Measurements from ENCODE around the gene UBALD1.

The UBALD1 gene

DNA sequence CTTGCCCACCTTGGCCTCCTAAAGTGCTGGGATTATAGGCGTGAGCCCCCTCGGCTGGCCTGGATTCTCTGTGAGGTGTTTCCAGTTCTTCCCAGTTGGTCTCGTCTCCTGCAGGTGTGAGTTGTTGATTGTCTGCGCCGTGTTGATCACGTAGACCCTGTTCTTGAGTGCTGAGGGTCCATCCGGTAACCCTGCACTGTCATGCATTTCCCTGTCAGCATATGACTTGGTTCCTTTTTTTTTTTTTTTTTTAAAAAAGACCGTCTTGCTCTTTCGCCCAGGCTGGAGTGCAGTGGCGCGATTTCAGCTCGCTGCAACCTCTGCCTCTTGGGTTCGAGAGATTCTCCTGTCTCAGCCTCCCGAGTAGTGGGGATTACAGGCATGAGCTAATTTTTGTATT lies 27.2 kb upstream of the UBALD1 start:
- no peak for DNase-seq

DNA sequence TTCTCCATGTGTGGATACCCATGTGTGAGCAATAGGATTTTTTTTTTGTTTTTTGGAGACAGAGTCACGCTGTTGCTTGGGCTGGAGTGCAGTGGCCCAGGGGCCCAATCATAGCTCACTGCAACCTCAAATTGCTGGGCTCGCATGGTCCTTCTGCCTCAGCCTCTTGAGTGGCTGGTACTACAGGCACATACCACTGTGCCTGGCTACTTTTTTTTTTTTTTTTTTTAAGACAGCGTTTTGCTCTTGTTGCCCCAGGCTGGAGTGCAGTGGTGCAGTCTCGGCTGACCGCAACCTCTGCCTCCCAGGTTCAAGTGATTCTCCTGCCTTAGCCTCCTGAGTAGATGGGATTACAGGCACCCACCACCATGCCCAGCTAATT lies 26.6 kb upstream of the UBALD1 start:
- no peak for DNase-seq

DNA sequence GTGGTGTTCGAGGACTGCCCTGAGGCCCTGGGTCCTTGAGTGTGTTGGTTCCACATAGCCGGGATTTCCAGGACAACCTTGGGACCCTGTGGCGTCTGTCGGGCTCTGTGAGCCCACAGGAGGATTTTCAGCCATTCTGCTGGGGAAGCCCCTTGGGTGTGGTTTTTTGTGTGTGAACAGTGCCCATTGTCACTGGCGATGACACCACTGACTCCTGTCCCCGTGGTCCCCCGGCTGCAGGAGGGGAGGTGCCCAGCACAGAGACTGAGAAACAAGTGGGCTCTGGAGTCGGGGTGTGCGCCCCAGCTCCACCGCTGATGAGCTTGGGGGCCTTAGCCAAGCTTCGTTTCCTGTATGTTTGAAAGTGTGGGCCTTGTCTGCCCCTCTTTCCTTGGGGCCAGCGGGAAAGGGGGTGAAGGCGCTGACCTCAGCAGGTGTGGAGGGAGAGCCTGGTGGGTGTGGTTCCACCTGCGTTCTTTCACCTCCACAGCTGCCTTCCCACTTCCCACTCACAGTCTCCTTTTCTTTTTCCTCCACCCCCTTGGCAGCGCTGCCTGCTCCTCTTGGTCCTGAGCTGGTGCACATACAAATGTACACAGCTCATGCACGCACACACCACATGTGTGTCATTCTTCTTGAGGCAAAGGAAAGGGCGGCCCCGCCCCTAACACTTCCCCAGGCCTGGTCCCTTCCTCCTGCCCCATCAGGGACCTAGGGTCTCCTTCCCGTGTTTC lies 26.1 kb upstream of the UBALD1 start:
- DNase-seq = no peak

DNA sequence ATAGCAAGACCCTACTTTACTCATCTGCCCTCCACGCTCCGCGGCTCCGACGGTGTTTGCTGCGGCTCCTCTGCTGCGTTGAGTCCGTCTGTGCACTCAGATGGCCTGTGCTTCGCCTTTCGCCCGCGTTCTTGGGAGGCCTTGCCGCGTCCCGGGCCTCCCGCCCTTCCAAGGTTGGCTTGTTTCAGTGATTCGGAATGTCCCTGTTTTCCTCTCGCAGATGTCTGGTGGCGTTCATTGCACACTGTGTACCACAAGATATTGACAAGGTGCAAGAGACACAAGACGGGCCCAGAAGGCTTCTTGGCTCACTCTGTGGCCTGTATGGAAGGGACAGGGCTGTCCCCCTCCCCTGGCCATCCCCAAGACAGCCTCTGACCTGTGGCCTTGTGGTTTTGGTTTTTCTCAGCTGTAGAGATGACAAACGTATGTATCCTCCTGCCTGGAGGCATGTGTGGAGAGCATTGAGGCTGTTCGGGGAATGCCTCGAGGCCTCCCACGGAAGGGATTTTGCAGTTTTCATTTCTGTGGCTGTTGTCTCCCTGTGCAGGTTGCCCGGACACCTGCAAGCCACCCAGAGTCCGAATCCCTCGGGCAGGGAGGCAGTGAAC lies 25.3 kb upstream of the UBALD1 start:
- DNase-seq = no peak

DNA sequence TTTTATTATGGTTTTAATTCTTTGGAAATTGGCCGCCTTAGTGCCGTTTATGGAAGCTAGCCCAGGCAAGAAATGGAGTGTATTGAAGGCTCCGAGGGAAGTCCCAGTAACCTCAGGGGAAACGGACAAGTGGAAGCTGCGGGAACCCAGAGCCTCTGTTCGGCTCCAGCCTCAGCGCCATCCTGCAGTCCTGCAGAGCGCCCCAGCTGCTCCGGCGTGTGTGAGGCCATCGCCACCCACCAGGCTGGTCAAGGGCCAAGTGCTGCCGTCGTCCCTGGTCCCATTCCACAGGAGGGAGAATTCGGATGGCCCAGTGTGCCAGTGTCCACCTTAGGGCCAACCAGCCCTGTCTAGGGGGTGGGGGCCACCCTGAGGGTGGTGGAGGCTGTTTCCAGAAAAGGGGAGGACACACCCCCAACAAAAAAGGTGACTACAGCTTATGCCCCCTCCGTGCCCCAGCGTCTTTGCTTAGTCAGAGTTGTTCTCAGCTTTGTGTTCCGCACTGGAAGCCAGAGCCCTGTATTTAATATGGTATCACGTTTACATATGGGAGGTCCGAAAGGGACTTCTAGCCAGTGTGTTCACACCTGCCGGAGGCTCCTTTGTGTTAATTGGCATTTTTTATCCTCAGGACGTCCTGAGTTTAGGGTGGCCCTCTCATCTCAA lies 22.9 kb upstream of the UBALD1 start:
- DNase-seq = no peak

DNA sequence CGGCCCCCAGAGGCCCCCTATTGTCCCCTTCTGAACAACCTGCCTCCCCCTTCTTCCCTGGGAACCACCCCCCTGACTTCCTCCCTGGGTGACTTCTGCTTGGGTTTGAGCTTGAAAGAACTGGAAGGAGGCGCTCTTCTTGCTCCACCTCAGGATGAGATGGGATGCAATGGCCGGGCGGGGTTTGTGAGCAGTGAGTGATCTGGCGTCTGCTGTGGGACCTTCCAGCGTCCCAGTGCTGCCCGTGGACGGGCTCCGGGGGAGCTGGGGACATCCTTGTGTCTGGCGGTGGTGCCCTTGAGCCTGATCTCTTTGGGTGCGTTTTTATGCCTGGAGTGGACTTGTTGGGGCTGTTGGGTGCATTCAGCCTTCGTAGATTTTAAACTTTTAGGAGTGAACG lies 21.5 kb upstream of the UBALD1 start:
- no peak for DNase-seq

DNA sequence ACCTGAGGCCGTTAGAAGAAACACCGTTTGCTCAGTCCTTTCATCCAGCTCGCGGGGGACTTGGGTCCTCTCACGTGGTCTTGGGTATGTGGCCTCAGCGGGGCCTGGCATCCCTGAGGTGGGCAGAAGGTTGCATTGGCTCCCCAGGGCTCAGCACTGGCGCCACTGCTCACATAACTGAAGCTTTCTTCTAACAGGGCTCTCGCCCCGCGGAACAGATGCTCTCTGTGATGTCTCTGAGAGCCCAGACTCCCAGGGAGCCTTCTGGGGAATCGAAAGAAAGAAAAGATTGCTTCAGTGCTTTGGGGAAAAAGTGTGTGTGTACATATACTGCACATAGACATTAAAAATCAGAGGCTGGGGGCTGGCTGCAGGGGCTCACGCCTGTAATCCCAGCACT lies 20.1 kb upstream of the UBALD1 start:
- no peak for DNase-seq

DNA sequence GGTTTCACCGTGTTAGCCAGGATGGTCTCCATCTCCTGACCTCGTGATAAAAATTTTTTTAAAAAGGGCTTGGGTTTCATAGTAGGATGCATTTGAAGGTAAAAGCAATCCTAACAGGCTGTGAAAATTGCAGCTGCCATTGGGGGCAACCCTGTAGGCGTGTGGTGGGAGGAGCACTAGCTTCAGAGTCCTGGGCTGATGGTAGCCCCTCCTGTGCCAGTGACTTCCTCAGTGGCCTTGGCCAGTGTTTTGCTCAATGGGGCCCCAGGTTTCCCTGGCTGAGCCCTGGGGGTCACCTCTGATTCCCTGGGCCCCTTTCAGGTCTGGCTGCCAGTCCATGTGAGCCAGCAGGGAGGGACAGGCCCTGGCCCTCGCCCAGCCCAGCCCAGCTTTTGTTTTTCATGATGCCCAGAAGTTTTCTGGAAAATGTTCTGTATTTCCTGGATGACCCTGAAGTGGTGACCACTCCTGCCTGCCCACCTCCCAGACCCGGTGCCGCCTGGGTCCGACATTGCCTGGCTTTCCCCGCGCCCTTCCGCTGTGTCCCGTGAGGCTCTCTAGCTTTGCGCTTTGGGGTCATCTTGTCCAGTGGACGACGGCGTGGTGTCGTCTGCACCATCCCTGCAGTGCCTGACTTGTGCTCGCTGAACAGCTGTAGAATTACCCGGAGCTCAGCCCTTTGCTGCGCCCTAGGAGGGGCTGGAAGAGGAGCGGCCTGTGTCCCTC lies 19.4 kb upstream of the UBALD1 start:
- no peak for DNase-seq

DNA sequence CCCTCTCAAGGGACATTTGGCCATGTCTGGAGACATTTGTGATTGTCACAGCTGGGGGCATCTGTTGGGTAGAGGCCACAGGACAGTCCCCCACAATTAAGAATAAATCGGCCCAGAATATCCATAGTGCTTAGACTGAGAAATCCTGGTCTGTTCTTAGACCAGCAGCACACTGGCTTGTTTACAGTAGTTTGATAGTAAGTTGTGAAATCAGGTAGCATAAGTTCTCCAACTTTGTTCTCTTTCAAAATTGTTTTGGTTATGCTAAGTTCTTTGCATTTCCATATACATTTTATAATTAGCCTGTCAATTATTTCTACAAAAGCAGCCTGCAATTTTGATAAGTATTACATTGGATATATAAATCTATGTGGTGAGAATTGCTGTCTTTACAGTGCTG lies 16.8 kb upstream of the UBALD1 start:
- no peak for DNase-seq

DNA sequence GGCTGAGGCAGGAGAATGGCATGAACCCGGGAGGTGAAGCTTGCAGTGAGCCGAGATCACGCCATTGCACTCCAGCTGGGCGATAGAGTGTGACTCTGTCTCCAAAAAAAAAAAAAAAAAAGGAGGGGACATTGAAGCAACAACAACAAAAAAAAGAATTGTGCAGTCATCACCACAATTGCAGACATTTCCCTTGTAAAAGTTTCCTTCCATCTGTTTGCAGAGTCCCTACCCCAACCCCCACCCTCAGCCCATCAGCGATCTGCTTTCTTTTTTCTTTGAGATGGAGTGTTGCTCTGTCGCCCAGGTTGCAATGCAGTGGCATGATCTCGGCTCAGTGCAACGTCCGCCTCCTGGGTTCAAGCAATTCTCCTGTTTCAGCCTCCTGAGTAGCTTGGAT lies 13.6 kb upstream of the UBALD1 start:
- no peak for DNase-seq

DNA sequence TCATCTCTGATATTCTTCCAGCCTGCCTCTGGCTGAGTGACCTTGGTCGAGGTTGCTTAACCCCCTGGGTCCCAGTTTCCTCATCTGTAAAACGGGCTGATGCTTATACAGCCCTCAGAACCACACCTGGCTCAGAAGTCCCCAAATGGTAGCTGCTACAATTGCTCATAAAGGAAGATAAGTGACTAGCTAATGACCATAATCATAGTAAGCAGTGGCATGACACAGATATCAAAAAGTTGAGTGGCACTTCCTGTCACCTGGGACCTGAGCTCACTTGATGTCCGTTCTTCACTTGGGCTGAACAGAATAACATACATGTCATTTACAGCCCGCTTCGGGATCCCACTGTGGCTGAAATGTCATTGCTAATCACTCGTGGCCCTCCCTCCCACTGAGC lies 11.7 kb upstream of the UBALD1 start:
- DNase-seq = no peak

DNA sequence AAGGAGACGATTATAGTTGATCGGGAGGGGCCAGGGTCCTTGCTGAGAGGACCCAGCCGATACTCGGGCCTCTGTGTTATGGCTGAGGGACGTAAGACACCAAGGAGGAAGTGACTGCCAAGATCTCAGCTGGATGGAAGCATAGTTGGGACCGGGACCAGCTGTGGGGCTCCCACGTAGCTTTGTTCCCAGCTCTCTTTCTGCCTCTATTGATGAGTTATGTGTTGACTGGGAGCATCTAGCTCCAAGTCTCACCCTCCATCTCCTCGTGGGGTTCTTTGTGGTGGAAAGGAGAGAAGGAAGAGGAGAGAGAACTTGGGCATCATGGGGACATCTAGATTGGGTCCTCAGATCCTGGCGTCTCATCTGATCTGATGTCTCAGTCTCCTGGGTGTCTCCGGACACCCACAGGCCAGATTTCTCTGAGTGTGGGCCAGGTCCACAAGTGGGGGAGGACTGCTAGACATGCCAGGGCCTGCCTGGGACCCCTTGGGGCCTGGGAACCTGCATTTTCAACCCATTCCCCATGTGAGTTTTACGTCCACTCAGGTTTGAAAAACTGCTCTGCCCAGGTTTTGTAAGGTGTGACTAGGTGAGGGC lies 11.0 kb upstream of the UBALD1 start:
- no peak for DNase-seq

DNA sequence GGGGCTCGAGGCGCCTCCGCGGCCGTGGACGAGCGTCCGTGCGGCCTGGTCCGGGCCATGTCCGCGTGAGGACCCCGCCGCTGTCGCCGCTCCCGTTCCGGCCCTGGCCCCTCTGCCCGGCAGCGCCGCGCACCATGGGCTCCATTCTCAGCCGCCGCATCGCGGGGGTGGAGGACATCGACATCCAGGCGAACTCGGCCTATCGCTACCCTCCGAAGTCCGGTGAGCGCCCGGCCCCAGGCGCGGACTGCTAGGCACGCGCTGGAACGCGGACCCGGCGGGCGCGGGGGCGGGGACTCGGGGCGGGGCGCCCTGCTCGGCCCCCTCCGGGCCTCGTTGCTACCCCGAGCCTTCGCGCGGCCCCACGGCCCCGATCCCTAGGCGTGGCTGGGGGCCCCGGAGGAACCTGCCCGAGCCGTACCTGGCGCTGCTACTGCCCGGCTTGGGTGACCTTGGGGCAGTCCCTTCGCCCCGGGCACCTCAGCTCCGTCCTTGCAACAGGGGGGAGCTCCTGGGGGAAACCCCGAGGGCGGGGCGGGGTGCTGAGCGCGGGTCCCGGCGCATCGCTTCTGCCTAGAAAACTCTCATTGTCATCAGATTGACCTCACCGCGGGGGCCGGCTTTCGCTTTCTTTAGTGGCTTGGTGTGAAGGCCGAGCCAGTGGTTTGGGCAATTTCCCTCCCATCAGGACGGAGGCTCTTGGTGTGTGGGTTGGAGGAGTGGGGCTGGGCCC lies 10.3 kb upstream of the UBALD1 start:
- DNase-seq = peak; percentile 69

DNA sequence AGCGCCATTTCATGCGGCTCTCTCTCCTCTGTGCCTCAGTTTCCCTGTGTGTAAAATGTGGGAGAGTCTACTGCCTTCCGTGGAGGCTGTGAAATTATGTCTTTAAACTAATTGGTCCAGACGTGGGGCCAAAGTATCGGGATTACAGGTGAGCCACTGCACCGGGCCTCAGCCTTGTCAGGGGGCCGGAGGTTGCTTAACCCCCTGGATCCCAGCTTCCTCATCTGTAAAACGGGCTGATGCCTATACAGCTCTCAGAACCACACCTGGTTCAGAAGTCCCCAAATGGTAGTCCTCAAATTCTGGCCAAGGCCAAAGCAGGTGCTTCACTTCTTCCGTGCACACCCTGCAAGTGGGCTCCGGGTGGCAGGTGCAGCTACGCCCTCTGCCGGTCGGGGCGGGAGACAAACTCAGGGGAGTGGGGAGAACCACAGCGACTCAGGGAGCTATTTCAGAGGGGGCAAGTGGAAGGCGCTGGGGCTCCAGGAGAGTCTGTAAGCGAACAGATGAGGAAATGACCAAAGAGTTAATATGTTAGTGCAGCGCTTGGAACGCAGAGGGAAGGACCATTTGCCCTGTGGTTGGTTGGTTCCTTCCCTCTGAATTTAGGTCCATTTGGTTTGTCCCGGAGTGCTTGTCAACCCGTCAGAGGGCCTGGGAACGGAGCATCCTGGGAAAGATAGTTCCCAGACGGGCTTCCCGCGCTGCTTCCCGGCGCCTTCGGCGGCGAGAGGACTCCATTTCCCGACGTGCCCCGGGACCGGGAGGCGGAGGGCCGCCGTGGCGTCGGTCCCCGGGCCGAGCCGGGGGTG lies 9.5 kb upstream of the UBALD1 start, which contains the start of gene MGRN1:
Gene MGRN1 (plus strand): TSS at position 812 of the 812 bp plus-strand sequence. CDS start 135 bp downstream, outside the sequence.
- peak; percentile 92 for DNase-seq

DNA sequence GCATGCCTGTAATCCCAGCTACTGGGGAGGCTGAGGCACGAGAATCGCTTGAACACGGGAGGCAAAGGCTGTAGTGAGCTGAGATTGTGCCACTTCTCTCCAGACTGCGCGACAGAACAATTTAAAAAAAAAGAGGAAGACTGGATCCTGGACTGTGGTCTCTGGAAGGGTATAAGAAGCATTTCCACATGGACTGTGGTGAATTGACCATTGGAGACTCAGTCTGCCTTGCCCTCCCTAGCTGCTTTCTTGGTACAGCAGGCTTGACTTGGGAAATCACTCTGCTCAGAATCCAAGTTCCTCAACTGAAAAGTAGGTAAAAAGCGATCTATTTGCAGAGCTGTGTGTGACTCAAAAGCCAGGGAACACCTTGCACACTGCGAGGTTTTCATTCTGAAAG lies 8.9 kb upstream of the UBALD1 start:
- no peak for DNase-seq

DNA sequence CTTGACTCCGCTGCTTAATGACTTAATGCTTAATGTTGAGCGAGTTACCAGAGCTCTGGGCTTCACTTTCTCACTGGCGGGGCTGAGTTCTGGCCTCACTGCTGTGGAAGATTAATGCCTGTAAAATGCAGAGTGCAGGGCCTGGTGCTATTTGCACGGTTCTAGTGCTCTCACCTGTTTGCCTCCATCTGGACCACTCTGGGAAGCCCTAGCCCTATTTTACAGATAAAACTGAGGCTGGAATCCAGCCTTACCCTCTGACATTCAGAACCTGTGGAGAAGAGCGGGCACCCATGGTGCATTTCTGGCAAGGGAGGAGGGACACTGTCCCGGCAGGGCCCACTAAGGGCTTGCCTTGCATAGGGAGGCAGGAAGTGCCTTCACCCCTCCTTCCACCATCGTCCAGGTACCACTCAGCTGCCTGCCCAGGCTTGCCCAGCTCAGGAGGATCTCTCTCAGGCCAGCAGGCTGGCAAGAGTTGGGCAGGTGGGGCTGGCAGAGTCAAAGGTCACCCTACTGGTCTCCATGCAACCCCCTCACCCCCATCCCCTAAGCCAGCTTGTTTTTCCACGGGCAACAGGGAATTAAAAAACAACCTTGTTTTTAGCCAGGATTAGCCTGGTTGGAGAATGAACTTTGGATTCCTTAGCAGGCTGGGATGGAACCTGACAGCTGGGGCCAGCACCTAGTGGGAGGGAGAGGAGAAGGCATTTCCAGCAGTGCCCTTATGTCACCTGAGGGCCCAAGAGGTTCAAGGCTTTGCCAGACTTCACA lies 4.1 kb upstream of the UBALD1 start:
- no peak for DNase-seq

DNA sequence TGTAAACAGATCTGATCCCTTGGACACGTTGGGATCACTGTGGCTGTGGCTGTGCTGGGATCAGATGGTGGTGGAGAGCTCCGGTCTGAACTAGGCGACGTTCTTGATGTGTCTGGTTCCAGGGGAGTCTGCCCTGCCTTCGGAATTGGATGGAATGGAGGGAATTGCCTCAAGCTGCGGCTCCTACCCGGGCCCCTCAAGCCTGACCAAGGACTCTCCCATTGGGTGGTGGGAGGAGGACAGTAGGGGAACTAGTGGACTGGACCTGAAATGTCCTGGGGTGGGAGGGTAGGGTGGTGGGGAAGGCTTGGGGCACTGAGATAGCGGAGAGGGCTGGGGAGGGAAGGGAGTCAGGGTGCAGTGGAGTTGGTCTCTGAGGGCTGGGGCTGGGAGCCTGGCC lies 3.2 kb upstream of the UBALD1 start:
- DNase-seq = no peak

DNA sequence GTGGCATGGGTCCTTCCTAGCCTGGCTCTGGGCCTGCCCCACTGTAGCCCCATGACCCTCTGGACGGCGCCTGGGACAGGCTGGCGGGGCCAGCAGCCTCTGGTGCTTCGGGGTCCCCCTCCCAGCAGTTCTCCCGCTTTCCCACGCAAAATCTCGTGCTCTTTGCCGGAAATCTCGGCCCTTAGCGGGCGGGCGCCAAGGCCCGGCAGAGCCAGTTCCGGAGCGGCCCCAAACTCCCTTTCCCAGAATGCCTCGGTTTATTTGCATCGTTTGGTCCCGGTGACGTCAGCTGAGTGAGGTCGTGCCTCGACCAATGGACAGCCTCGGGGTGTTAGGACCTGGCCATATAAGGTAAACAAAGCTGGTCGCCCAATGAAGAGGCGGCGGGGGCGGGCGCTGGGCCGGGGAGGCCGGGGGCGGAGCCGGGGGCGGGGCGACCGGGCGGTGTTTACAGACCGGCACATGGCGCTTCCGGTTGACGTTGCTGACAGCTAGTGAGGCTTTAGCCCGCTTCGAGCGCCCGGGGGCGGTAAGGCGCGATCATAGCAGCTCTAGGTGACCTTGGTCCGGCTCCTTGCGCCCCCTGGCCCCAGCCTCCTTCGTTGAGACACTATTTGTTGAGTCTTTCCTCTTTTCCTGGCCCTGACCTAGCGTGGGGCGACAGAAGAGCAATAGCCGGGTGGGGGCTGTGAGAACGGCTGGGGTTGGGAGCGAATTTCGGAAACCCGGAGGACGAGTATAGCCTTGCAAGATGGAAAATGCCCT lies 1.5 kb upstream of the UBALD1 start:
- DNase-seq = peak; percentile 96

DNA sequence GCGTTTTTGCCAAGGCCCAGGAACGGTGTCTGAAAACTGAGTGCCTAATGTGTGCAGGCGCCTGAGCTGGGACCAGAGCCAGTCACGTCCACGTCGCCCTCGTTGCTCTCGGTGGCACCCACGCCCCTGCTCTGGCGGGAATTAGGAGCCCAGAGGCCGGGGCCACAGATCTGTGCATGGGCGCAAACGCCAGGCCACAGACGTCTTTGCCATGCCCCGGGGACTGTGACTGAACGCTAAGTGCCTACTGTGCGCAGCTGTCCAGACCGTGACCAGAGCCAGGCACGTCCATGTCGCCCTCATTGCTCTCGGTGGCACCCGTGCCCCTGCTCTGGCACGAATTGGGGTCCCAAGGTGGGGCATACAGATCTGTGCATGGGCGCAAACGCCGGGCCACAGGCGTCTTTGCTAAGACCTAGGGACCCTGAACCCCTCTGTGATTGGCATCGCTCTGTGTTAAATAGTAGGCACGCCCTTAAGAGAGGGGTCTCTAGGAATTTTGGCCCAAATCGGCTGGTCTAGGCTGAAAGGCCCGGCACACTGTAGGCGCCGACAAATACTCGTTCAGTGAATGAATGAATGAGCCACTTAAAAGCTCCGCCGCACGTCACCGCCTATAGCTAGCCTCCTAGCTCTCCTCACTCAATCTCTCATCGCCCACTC lies 827 bp upstream of the UBALD1 start:
- DNase-seq = no peak

All from activated T-cell treated with anti-CD3 and anti-CD28 coated beads, Interleukin-2, amount 50 U/mL, for 1 hour (primary cell).